Smooth muscle cell (in vitro differentiated cells): ENCODE data around the gene RGS19. TPM values are rescaled to one million over a fixed set of nuclear protein-coding genes. Genes with fewer than 3 reads are reported as not detected.

Experiments used
- DNase-seq: peaks from one replicate; lab custom pipeline; 2025; ENCODE audit not compliant: unreplicated experiment; lab: John Stamatoyannopoulos, UW
- H2AFZ ChIP-seq: fragments of 200-600 bp; sonication (generic); 2 replicates; pipeline ENCODE4 v1.6.0; 2016; ENCODE audit warnings: antibody characterized with exemption, low read depth, mild to moderate bottlenecking
- H3F3A ChIP-seq: fragments of 200-600 bp; sonication (generic); 2 replicates; pipeline ENCODE4 v1.6.0; 2017; ENCODE audit warnings: antibody characterized with exemption, low read depth
- H3K27ac ChIP-seq: fragments of 200-600 bp; sonication (generic); 2 replicates; pipeline ENCODE4 v1.5.1; 2016; ENCODE audit warnings: low read depth, mild to moderate bottlenecking
- H3K27me3 ChIP-seq: fragments of 200-600 bp; sonication (generic); 2 replicates; pipeline ENCODE4 v1.6.1; 2016; ENCODE audit warnings: low read depth, mild to moderate bottlenecking
- H3K36me3 ChIP-seq: fragments of 200-600 bp; sonication (generic); 2 replicates; pipeline ENCODE4 v1.5.1; 2016; ENCODE audit warnings: low read depth
- H3K4me1 ChIP-seq: fragments of 200-600 bp; sonication (generic); 2 replicates; pipeline ENCODE4 v1.5.1; 2016; ENCODE audit warnings: low read depth
- H3K4me2 ChIP-seq: fragments of 200-600 bp; sonication (generic); 2 replicates; pipeline ENCODE4 v1.6.0; 2016; ENCODE audit warnings: mild to moderate bottlenecking
- H3K4me3 ChIP-seq: fragments of 200-600 bp; sonication (generic); 2 replicates; pipeline ENCODE4 v1.5.1; 2016; ENCODE audit warnings: mild to moderate bottlenecking
- H3K79me2 ChIP-seq: fragments of 200-600 bp; sonication (generic); 2 replicates; pipeline ENCODE4 v1.6.0; 2016; ENCODE audit warnings: low read depth, mild to moderate bottlenecking
- H3K9ac ChIP-seq: fragments of 200-600 bp; sonication (generic); 2 replicates; pipeline ENCODE4 v1.6.0; 2016; ENCODE audit warnings: low read depth
- H3K9me3 ChIP-seq: fragments of 200-600 bp; sonication (generic); replicated peaks from 2 replicates; pipeline ENCODE4 v1.5.1; 2016; ENCODE audit warnings: low read depth
- H4K20me1 ChIP-seq: fragments of 200-600 bp; sonication (generic); 2 replicates; pipeline ENCODE4 v1.6.0; 2016; ENCODE audit warnings: low read depth
- CTCF ChIP-seq: fragments of 200-600 bp; sonication (generic); IDR thresholded peaks from 2 replicates; pipeline ENCODE4 v1.5.1; 2017; ENCODE audit warnings: borderline replicate concordance, mild to moderate bottlenecking, antibody characterized with exemption; ENCODE audit not compliant: insufficient read depth, poor library complexity, severe bottlenecking
- WGBS: methylation state at CpG from one replicate; pipeline ENCODE4 v1.1.7; 2016; ENCODE audit warnings: low lambda C conversion rate; 5-methylcytosine and 5-hydroxymethylcytosine counted together
- polyA plus RNA-seq: library from polyadenylated mRNA; unstranded; fragments of >200 nt; fragmentation: Nextera tagmentation; extraction: Ambion mirVana; gene quantifications from 2 replicates; pipeline ENCODE4 v1.2.1, GENCODE V29; 2016
- total RNA-seq: library from RNA; depleted of rRNA; stranded (reverse); fragments of >200 nt; gene quantifications from 2 replicates; pipeline ENCODE4 v1.2.3, GENCODE V29; 2014

Gene RGS19
- total and polyA plus RNA-seq, 2 experiments from 2014 or later = 17.4 to 24.6 TPM

- H3K4me1 ChIP-seq = no peaks in the 10 kb centered on the region
- no peak overlapping the region for H3K4me3 ChIP-seq
- H3K79me2 ChIP-seq = no peaks in the 10 kb centered on the region
- no peak for DNase-seq
- no peaks in the 10 kb centered on the region for H3K9me3 ChIP-seq
- no peaks in the 10 kb centered on the region for H3F3A ChIP-seq
- H4K20me1 ChIP-seq = no peaks in the 10 kb centered on the region
- TF ChIP-seq CTCF = no peak
- H3K4me2 ChIP-seq = no peak overlapping the region
- H3K27ac ChIP-seq = no peak overlapping the region
- peaks cover under 1% of the 10 kb centered on the region for H3K27me3 ChIP-seq
- H2AFZ ChIP-seq = no peak overlapping the region
- no peak overlapping the region for H3K9ac ChIP-seq
- no peaks in the 10 kb centered on the region for H3K36me3 ChIP-seq
- 93% methylated on average over 21 of the region's 21 CpGs for WGBS
These were observed 36.7 kb upstream of the RGS19 start for GRCh38 chr20:64116016-64116415.

GRCh38 chr20:64115171-64115911 is 36.0 kb upstream of the RGS19 start:
- no peak for TF ChIP-seq CTCF
- no peaks in the 10 kb centered on the region for H3K36me3 ChIP-seq
- WGBS = 83% methylated on average over 14 of the region's 14 CpGs
- H3K9ac ChIP-seq = no peak overlapping the region
- H4K20me1 ChIP-seq = no peaks in the 10 kb centered on the region
- H3K9me3 ChIP-seq = no peaks in the 10 kb centered on the region
- H3F3A ChIP-seq = no peaks in the 10 kb centered on the region
- no peak for DNase-seq
- H2AFZ ChIP-seq = no peak overlapping the region
- no peaks in the 10 kb centered on the region for H3K79me2 ChIP-seq
- H3K27me3 ChIP-seq = no peaks in the 10 kb centered on the region
- H3K27ac ChIP-seq = no peak overlapping the region
- H3K4me3 ChIP-seq = no peak overlapping the region
- H3K4me1 ChIP-seq = no peaks in the 10 kb centered on the region
- H3K4me2 ChIP-seq = no peak overlapping the region

GRCh38 chr20:64114356-64114971 is 35.1 kb upstream of the RGS19 start:
- TF ChIP-seq CTCF = no peak
- no peak overlapping the region for H3K4me3 ChIP-seq
- no peak overlapping the region for H3K4me2 ChIP-seq
- no peaks in the 10 kb centered on the region for H3K79me2 ChIP-seq
- H3F3A ChIP-seq = no peaks in the 10 kb centered on the region
- H3K9ac ChIP-seq = no peak overlapping the region
- no peak overlapping the region for H2AFZ ChIP-seq
- WGBS = 84% methylated on average over 14 of the region's 14 CpGs
- no peaks in the 10 kb centered on the region for H3K27me3 ChIP-seq
- H3K9me3 ChIP-seq = no peaks in the 10 kb centered on the region
- no peak for DNase-seq
- no peaks in the 10 kb centered on the region for H3K36me3 ChIP-seq
- H3K27ac ChIP-seq = no peak overlapping the region
- H4K20me1 ChIP-seq = no peaks in the 10 kb centered on the region
- no peaks in the 10 kb centered on the region for H3K4me1 ChIP-seq
